GM18909 (cell line): ENCODE results near the gene PKDREJ.
A peak's percentile ranks its signal among the peaks of the same experiment; 100 is the strongest.
"Not testable (repeated sequence)": the region's sequence is repeated elsewhere in the genome, so short reads cannot be mapped to it uniquely, and the experiment has no call there.

Experiments used
- ATAC-seq: cut with Tn5 transposase; IDR thresholded peaks from one replicate; pipeline ENCODE4 v1.9.1; 2021; ENCODE audit warnings: mild to moderate bottlenecking; ENCODE audit not compliant: unreplicated experiment, poor library complexity

PKDREJ gene

DNA sequence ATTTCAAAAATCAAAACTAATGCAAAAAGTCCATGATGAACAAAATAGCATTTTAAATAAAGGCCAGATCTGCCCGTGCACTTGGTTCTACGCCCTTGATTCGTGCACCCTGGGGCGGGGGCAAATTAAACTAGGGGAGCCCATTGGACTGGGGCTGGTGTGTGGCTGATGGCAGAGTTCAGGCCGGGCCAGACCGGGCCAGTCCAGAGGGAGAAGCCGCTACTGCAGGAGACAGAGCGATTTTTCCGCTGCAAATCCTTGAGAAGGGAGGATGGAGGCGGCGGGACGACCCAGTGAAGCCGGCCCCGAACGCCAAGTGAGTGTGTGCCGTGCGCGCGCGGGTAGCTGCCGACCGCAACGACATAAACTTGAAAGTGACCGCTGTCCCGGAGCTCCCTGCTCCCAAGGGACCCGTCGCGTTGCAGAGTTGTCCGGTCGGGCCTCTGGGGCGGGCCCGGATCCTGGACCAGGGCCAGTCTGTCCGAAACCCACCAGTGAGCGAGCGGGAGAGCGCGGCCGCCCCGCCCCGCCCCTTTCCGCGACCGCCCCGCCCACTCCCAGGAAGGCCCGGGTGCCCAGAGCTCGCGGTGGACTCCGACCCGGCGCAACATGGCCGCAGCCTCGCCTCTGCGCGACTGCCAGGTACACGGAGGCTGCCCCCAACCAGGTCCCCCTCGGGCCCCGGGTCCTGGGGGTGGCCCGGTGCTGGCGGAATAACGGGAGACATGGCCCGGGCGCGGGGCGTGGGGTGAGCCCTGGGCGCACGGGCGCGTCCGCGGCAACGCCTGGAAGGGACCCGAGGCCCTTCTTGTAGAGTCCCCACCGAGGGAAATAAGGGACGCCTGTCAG is 4.5 kb upstream of the PKDREJ start, which contains the start of gene TTC38:
Gene TTC38, plus strand, starts transcription at position 578 of the 849 bp plus-strand sequence. Its CDS starts 32 bp downstream, at position 610.
- peak; percentile 76 for ATAC-seq

DNA sequence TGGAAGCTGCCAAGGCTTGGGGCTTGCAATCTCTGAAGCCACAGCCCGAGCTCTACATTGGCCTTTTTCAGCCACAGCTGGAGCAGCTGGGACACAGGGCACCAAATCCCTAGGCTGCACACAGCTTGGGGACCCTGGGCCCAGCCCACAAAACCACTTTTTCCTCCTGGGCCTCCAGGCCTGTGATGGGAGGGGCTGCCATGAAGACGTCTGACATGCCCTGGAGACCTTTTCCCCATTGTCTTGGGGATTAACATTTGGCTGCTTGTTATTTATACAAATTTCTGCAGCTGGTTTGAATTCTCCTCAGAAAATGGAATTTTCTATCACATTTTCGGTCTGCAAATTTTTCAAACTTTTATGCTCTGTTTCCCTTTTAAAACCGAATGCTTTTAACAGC is 2.5 kb upstream of the PKDREJ start:
- ATAC-seq = not testable (repeated sequence)

- ATAC-seq = not testable (repeated sequence)
Measured at GRCh38 chr22:46264520-46264919, 1.4 kb upstream of the PKDREJ start.

- no peak for ATAC-seq
Measured at GRCh38 chr22:46262449-46263215, 511 bp downstream of the PKDREJ start.

- no peak for ATAC-seq
Measured at GRCh38 chr22:46260038-46260437, 3.1 kb downstream of the PKDREJ start.

GRCh38 chr22:46259374-46259773 is 3.8 kb downstream of the PKDREJ start:
- ATAC-seq = no peak

DNA sequence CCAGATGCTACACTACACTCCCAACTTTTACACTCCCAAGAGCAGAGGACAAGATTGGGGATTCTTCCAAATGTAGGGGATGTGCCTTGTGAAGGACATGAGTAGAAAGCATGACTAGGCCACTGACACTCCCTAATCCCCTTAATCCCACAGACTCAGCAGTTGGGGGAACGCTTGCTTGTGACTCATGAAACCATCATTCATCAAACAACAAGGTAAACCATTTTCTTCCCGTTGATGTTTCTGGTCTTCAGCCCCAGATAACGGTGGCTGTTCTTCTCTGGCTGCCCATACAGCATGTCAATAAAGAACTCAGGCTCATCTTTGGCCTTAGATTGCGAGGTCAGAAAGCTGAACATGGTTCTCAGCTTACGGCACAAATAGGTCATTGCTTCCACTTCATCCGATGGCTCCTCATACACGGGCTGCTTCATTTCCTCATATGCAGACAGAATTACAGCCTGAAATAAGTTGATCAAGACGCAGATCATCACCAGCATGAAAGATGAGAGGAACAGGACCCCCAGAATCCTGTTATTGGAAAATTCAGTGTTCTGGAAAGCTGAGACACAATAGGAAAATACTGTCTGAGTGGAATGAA is 6.7 kb downstream of the PKDREJ start:
- ATAC-seq = no peak

- no peak for ATAC-seq
Measured at GRCh38 chr22:46251816-46252380, 11.2 kb downstream of the PKDREJ start.

DNA sequence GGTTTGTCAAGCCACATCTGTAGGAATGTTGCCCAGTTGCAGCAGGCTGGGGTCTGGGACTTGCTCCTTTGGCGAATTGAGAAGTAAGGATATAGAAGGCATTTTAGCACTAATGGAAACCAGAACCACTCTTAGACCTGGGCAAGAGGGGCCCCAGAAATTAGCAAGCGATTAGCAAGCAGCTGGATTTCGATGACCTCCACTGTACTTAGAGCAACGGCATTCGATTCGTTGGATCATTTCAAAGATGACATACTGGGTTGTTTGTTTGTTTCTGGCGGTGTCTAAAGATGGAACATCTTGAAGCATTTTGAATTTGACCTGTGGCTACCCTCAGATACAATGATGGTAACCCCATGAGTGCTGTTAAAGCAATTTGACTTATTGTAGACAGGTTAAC is 11.9 kb downstream of the PKDREJ start:
- ATAC-seq = no peak

GRCh38 chr22:46250783-46251125 is 12.4 kb downstream of the PKDREJ start:
- ATAC-seq = peak; percentile 8

- peak; percentile 88 for ATAC-seq
Measured at GRCh38 chr22:46250035-46250782, 12.9 kb downstream of the PKDREJ start, which contains the start of gene CDPF1. TSS of gene CDPF1 (minus strand) at chr22:46250293. CDS start at chr22:46248284, 2,009 bp downstream.

GRCh38 chr22:46247443-46247975 is 15.6 kb downstream of the PKDREJ start:
- no peak for ATAC-seq

DNA sequence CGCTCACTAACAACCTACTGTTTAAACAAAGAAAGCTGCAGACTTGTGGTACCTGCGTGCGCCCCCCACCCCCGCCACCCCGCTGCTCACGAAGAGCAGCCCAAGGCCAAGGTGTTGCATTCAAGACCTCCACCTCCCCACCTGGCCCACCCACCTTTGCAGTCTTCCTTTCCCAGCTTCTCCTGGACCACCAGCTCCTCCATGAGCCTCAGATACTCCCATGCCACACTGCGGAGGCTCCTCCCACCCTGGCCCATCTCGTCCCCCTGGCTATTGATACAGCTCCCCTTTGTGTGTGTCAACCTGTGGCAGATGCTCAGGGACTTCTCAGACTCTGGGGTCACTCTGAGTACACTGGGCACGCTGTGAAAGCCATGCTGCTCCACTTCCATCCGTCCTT is 17.0 kb downstream of the PKDREJ start:
- no peak for ATAC-seq

- no peak for ATAC-seq
Measured at GRCh38 chr22:46245511-46245910, 17.6 kb downstream of the PKDREJ start.

DNA sequence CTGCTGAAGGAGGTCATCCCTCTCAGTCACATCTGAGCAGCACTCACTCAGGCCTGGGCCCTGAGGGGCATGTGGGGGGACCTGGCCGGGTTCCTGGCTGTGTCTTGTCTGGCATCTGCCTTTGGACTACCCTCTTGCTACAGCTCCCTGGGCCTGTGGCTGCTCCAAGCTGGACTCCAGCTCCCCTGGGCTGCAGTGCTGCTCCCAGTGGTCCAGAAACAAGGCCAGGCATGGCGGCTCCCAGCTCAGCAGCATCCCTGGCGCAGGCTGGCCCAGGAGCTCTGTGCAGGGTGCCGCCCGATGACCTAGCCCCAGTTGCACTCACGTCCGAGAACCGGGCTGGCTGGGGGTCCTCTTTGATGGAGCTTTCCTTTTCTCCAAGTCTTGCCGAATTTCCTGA is 18.4 kb downstream of the PKDREJ start:
- no peak for ATAC-seq

DNA sequence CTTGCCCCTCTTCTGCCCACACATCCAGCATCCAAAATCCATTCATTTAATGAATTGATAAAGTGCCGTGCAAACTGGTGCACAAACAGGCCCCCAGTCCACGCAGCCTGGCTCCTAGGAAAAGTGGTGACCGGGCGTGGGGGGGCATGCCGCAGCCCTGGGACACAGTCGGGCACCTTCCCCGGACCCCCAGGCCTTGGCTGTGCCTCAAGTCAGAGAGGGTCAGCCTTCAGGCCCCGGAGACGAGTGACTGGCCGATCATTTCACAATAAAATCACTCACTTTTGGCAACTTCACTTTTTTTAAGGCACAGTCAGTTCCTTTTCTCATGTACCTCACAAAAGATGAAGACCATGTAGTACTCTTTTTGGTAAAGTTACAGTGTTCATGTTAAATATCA is 21.1 kb downstream of the PKDREJ start:
- no peak for ATAC-seq

GRCh38 chr22:46241396-46242007 is 21.6 kb downstream of the PKDREJ start:
- no peak for ATAC-seq

DNA sequence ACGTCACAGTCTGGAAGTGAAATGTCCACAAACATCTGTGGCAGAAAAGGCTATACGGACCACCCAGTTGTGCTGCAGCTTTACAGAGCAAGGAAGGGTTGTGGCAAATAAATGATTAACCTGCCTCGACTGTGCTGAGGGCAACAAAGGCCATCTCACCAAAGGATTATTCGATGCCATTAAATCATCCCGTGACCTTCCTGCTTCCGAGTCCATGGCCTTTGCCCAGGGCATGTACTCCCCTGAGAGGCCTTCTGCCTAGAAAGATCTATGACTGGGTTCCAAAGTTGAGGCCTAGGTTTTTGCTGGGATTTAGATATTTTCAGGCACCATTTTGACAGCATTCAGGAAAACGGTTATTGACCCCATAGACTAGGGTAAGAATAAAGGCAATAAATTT is 22.2 kb downstream of the PKDREJ start:
- ATAC-seq = no peak

DNA sequence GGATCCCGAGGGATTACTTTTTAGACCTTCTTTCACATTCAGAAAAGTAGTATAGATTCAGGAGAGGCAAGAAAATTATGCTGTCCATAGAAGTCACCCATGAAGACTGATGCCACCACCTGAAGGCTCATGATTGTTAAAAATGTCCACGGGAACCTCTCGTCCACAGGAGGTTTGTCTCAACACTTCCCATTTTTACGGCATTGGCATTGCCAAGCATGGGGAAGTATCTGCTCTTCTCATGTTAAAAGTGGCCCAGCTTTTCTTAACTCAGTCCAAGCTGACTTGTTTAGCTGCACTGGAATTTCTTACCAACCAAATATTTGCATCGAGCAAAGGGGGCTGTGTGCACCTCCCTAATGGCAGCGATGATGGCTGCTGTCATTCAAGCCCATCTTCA is 22.6 kb downstream of the PKDREJ start:
- no peak for ATAC-seq
